Neural cell (in vitro differentiated cells): ENCODE measurements around the gene ZNF747. TPM values are rescaled to one million over a fixed set of nuclear protein-coding genes. Genes with fewer than 3 reads are reported as not detected.
"Not testable (repeated sequence)": the region's sequence is repeated elsewhere in the genome, so short reads cannot be mapped to it uniquely, and the experiment has no call there.

ENCODE experiments used
- H2AFZ ChIP-seq: fragments of 200-600, 300-800 bp; sonication (generic), shearing (Covaris generic); 2 replicates; pipeline ENCODE4 v1.6.0; 2014; ENCODE audit warnings: low read depth, mild to moderate bottlenecking, antibody characterized with exemption, low read length, moderate library complexity
- H3F3A ChIP-seq: fragments of 200-600 bp; shearing (Covaris generic); 2 replicates; pipeline ENCODE4 v1.6.1; 2016; ENCODE audit warnings: mild to moderate bottlenecking, moderate library complexity, mixed read lengths, antibody characterized with exemption, low read length; ENCODE audit not compliant: insufficient read depth, poor library complexity, severe bottlenecking
- H3K27ac ChIP-seq: fragments of 200-600, 300-800 bp; sonication (generic), shearing (Covaris generic); 2 replicates; pipeline ENCODE4 v1.5.1; 2014; ENCODE audit warnings: mild to moderate bottlenecking, low read length, moderate library complexity
- H3K27me3 ChIP-seq: fragments of 300-800, 200-600 bp; sonication (generic), shearing (Covaris generic); 2 replicates; pipeline ENCODE4 v1.6.0; 2014; ENCODE audit warnings: mild to moderate bottlenecking, low read depth, low read length, moderate library complexity; ENCODE audit not compliant: insufficient read depth
- H3K36me3 ChIP-seq: fragments of 300-800, 200-600 bp; sonication (generic), shearing (Covaris generic); 2 replicates; pipeline ENCODE4 v1.5.1; 2014; ENCODE audit warnings: mild to moderate bottlenecking, antibody characterized with exemption, low read length, moderate library complexity; ENCODE audit not compliant: insufficient read depth
- H3K4me2 ChIP-seq: fragments of 300-800, 200-600 bp; sonication (generic), shearing (Covaris generic); 2 replicates; pipeline ENCODE4 v1.6.0; 2014; ENCODE audit warnings: mild to moderate bottlenecking, low read length
- H3K4me3 ChIP-seq: fragments of 300-800, 200-600 bp; sonication (generic), shearing (Covaris generic); 2 replicates; pipeline ENCODE4 v1.5.1; 2014; ENCODE audit warnings: mild to moderate bottlenecking, low read length, moderate library complexity
- H3K79me2 ChIP-seq: fragments of 200-600 bp; shearing (Covaris generic); replicated peaks from 2 replicates; pipeline ENCODE4 v1.6.0; 2014; ENCODE audit warnings: mild to moderate bottlenecking, low read length, moderate library complexity; ENCODE audit not compliant: insufficient read depth
- H3K9ac ChIP-seq: fragments of 300-800, 200-600 bp; sonication (generic), shearing (Covaris generic); 2 replicates; pipeline ENCODE4 v1.6.1; 2016; ENCODE audit warnings: mild to moderate bottlenecking, low read length, mixed read lengths
- H3K9me2 ChIP-seq: fragments of 200-600 bp; shearing (Covaris generic); 2 replicates; pipeline ENCODE4 v1.6.1; 2016; ENCODE audit warnings: mild to moderate bottlenecking, low read length, mixed read lengths; ENCODE audit not compliant: insufficient read depth
- H3K9me3 ChIP-seq: fragments of 200-600, 300-800 bp; sonication (generic), shearing (Covaris generic); 2 replicates; pipeline ENCODE4 v1.6.1; 2016; ENCODE audit warnings: mild to moderate bottlenecking, mixed run types, low read length, moderate library complexity, mixed read lengths
- H4K20me1 ChIP-seq: fragments of 200-600 bp; shearing (Covaris generic); 2 replicates; pipeline ENCODE4 v1.6.1; 2016; ENCODE audit warnings: mild to moderate bottlenecking, mixed run types; ENCODE audit not compliant: insufficient read depth
- CTCF ChIP-seq: fragments of 450-650 bp; IDR thresholded peaks from 2 replicates; pipeline ENCODE4 v1.5.1; 2014; ENCODE audit warnings: antibody characterized with exemption, mild to moderate bottlenecking, moderate library complexity; ENCODE audit not compliant: poor library complexity, severe bottlenecking
- EP300 ChIP-seq: fragments of 450-650 bp; conservative IDR thresholded peaks from 2 replicates; pipeline ENCODE4 v1.6.1; 2014; ENCODE audit warnings: antibody characterized with exemption, mild to moderate bottlenecking, moderate library complexity; ENCODE audit not compliant: poor library complexity, severe bottlenecking
- EZH2 ChIP-seq: fragments of 200-600, 300-800 bp; shearing (Covaris generic), sonication (generic); IDR thresholded peaks from 2 replicates; pipeline ENCODE4 v1.6.1; 2014; ENCODE audit warnings: antibody characterized with exemption, low read length, borderline replicate concordance, mild to moderate bottlenecking; ENCODE audit not compliant: insufficient read depth, poor library complexity, severe bottlenecking
- POLR2AphosphoS5 ChIP-seq: IDR thresholded peaks from 2 replicates; pipeline ENCODE4 v1.6.1; 2012
- RAD21 ChIP-seq: fragments of 450-650 bp; conservative IDR thresholded peaks from 2 replicates; pipeline ENCODE4 v1.6.1; 2014; ENCODE audit warnings: antibody characterized with exemption, mild to moderate bottlenecking, moderate library complexity
- REST ChIP-seq: IDR thresholded peaks from 2 replicates; pipeline ENCODE4 v1.6.1; 2012; ENCODE audit warnings: borderline replicate concordance
- polyA plus RNA-seq: library from polyadenylated mRNA; depleted of rRNA; stranded (reverse); fragments of >200 nt; gene quantifications from 2 replicates; pipeline ENCODE4 v1.2.3, GENCODE V29; 2014

ZNF747 gene
- polyA plus RNA-seq, 1 donor from 2014 or later: 5.7 TPM

- H3K27ac ChIP-seq, H3F3A ChIP-seq, H3K27me3 ChIP-seq, H3K9me2 ChIP-seq, H3K4me2 ChIP-seq, H3K9me3 ChIP-seq, H3K79me2 ChIP-seq, H4K20me1 ChIP-seq, H2AFZ ChIP-seq, H3K4me3 ChIP-seq, H3K36me3 ChIP-seq, H3K9ac ChIP-seq: not testable (repeated sequence)
Observed at GRCh38 chr16:30522702-30523463, 11.8 kb downstream of the ZNF747 start.

- Histone ChIP-seq H3K9me3 (no peaks in the 10 kb centered on the region), H3K79me2 (peaks cover 5% of the 10 kb centered on the region), H3K4me3 (no peak overlapping the region), H3F3A (no peaks in the 10 kb centered on the region), H3K36me3 (no peaks in the 10 kb centered on the region), H3K9me2 (no peaks in the 10 kb centered on the region), H3K9ac (no peak overlapping the region), H3K4me2 (no peak overlapping the region), H3K27me3 (no peaks in the 10 kb centered on the region), H3K27ac (no peak overlapping the region), H4K20me1 (no peaks in the 10 kb centered on the region), H2AFZ (no peak overlapping the region)
- no peak for TF ChIP-seq EZH2
- peak; percentile 9 for TF ChIP-seq POLR2AphosphoS5
Observed at GRCh38 chr16:30521873-30522641, 12.6 kb downstream of the ZNF747 start.

GRCh38 chr16:30521476-30521872 is 13.2 kb downstream of the ZNF747 start:
- peaks cover 5% of the 10 kb centered on the region for H3K79me2 ChIP-seq
- no peak overlapping the region for H2AFZ ChIP-seq
- H3K4me2 ChIP-seq: no peak overlapping the region
- H4K20me1 ChIP-seq: no peaks in the 10 kb centered on the region
- H3K9ac ChIP-seq: no peak overlapping the region
- H3K36me3 ChIP-seq: no peaks in the 10 kb centered on the region
- H3K27ac ChIP-seq: no peak overlapping the region
- no peaks in the 10 kb centered on the region for H3K9me3 ChIP-seq
- no peaks in the 10 kb centered on the region for H3F3A ChIP-seq
- no peaks in the 10 kb centered on the region for H3K9me2 ChIP-seq
- no peaks in the 10 kb centered on the region for H3K27me3 ChIP-seq
- no peak overlapping the region for H3K4me3 ChIP-seq
- TF ChIP-seq RAD21 (no peak), EZH2 (no peak), REST (no peak), CTCF (no peak), EP300 (no peak)
